Measurements from ENCODE around the gene RAB4A. TPM values are rescaled to one million over a fixed set of nuclear protein-coding genes. Genes with fewer than 3 reads are reported as not detected.

Gene RAB4A
- total RNA-seq, 2 donors from 2014 or later: 24.5 to 32.8 TPM

DNA sequence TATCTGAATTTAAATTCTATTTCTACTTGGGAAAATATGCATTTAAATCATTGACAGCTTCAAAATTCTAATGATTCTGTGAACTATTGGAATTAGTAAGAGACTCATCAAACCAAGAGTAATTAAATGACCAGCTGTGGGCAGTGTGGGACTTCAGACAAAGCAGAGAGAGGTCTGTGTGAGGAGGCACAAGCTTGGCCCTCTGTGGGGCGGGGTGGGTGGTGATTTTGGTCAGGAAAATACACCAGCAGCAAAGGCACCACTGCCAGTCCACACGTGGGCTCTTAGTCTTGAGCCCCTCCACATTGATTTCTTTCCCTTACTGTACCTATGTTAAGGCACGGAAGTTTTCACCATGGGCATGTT is 39.2 kb upstream of the RAB4A start:
- ATAC-seq (no peak), DNase-seq (ENCODE audit: low spot score) (no peak)
- Mint-ChIP-seq H3K4me3 (no peak overlapping the region), H3K36me3 (no peaks in the 10 kb centered on the region), H3K9me3 (no peaks in the 10 kb centered on the region), H3K27ac (no peak overlapping the region), H3K4me1 (ENCODE audit: low read depth in 2 of 2) (peaks cover 3 to 5% of the 10 kb centered on the region in 2 donors), H3K27me3 (peaks cover 26 to 29% of the 10 kb centered on the region in 2 donors)

DNA sequence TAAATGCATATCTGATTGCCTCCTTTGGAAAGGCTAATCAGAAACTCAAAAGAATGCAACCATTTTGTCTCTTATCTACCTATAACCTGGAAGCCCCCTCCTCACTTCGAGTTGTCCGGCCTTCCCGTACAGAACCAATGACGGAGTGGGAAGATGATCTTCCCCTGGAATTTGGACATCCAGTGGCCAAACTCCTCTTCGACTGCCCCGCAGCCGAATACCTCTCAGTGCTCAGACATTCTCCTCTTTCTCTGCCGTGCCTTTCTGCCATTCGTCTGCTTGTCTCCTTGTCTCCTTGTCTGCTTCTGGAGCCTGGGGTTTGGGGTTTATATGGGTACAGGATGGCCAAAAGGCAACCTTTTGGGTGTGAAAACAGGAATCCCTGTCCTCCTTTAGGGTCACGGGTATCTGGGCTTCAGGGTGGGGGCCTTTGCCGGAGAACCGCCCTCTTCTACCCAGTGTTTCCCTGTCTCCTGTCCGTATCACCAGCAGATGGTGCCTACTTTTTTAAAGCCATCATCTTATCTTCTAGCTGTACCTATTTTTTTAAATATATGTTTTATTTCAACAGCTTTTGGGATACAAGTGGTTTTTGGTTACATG is 35.9 kb upstream of the RAB4A start:
- no peaks in the 10 kb centered on the region for H3K9me3 Mint-ChIP-seq
- DNase-seq (ENCODE audit: low spot score) (no peak), ATAC-seq (no peak)
- no peak overlapping the region for H3K4me3 Mint-ChIP-seq
- H3K27me3 Mint-ChIP-seq: peaks cover 15 to 17% of the 10 kb centered on the region in 2 donors
- no peak overlapping the region for H3K27ac Mint-ChIP-seq
- H3K36me3 Mint-ChIP-seq: no peaks in the 10 kb centered on the region
- H3K4me1 Mint-ChIP-seq (ENCODE audit: low read depth in 2 of 2): no peaks in the 10 kb centered on the region

DNA sequence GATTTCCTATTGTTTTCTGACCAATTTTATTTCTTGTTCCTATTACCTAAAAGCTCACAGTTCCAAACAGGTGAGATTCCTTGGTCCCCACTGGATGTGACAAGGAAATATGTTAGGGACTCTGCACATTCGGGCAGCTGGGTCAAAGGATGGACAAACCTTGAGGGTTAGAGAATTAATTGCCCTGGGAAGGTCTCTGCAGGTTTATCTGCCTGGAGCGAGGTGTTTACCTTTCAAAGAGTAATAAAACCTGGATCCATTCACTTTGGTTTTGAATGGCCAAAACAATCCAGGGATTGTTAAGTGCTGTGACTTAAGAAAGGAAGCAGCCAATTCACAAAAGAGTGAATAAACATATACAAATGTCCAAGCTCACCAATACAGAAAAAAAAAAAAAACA is 33.6 kb upstream of the RAB4A start:
- no peak overlapping the region for H3K4me3 Mint-ChIP-seq
- ATAC-seq (no peak), DNase-seq (ENCODE audit: low spot score) (no peak)
- peaks cover 5 to 7% of the 10 kb centered on the region in 2 donors for H3K27me3 Mint-ChIP-seq
- no peaks in the 10 kb centered on the region for H3K36me3 Mint-ChIP-seq
- no peaks in the 10 kb centered on the region for H3K4me1 Mint-ChIP-seq (ENCODE audit: low read depth in 2 of 2)
- H3K9me3 Mint-ChIP-seq: no peaks in the 10 kb centered on the region
- H3K27ac Mint-ChIP-seq: no peak overlapping the region

DNA sequence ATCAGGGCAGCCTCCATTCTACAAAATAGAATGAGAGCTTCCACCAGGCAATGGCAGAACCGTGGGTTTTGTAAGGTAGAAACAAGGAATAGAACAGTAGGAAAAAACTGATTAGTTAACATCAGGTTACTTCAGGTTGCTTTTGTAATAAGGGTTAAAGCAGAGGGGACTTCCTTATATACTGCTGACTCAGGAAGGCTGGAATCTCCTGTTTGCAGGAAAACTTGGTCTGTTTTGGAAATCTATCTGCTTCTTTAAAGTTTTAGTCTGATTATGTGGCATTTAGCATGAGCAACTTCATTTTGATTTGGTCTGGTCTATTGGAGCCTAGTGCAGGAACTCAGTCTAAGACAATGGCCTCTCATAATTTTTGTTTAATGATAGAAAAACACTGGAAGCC is 32.7 kb upstream of the RAB4A start:
- DNase-seq (ENCODE audit: low spot score): no peak
- no peak for ATAC-seq
- no peaks in the 10 kb centered on the region for H3K4me1 Mint-ChIP-seq (ENCODE audit: low read depth in 2 of 2)
- H3K27ac Mint-ChIP-seq: no peak overlapping the region
- H3K27me3 Mint-ChIP-seq: peaks cover 5 to 7% of the 10 kb centered on the region in 2 donors
- no peak overlapping the region for H3K4me3 Mint-ChIP-seq
- H3K9me3 Mint-ChIP-seq: no peaks in the 10 kb centered on the region
- no peaks in the 10 kb centered on the region for H3K36me3 Mint-ChIP-seq

DNA sequence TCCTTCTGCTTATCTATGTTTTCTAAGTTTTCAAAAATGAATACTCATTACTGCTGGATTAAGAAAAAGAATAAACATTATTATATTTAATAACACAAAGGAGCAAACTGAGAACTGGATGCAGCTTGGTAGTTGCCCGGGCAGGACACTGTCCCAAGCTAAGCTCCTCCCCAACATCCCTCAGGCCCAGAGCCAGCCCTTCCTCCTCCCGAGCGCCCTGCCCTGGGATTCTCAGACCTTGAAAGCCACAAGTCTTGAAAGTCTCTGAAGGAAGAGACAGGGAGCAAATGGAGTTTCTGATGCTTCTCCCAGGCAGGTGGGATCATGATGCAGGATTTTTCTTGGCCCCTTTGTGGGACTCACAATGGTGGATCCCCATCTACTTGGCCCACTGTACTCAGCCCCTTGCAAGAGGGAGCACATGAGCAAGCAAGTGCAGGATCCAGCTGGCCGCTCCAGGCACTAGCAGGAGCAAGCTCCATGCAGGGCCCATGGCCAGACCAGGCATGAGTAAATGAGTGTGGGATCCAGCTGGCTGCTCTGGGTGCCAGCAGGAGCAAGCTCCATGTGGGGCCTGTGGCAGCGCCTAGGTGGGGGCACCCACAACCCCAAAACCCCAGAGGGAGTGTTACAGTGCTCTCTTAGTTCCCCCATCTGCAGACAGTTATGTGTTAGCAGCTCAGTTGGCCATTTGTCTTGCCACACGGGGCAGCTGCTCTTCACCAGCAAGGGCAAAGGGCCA is 32.1 kb upstream of the RAB4A start:
- no peaks in the 10 kb centered on the region for H3K4me1 Mint-ChIP-seq (ENCODE audit: low read depth in 2 of 2)
- DNase-seq (ENCODE audit: low spot score) (no peak), ATAC-seq (no peak)
- no peak overlapping the region for H3K4me3 Mint-ChIP-seq
- no peak overlapping the region for H3K27ac Mint-ChIP-seq
- H3K9me3 Mint-ChIP-seq: peaks cover 5% of the 10 kb centered on the region
- peaks cover 3 to 5% of the 10 kb centered on the region in 2 donors for H3K27me3 Mint-ChIP-seq
- peaks cover 5% of the 10 kb centered on the region for H3K36me3 Mint-ChIP-seq

DNA sequence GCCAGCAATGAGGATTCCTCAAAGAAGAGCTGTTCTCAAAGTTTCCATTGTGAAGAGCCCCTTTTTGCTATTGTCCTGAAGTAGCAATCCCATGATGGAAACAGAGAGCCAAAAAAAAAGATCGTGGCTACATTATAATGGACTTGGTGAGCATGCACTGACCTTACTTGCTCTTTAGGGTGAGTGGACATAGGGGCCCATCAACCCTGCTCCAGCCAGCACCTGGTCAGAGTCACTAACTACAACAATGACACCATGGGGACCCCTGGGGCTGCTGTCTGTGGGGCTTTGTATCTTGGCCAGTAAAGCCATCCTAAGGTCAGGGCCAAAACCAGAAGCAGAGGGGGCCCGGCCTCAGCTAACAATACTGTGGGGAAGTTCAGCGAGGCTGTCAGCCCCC is 30.4 kb upstream of the RAB4A start:
- Mint-ChIP-seq H3K9me3 (peaks cover 9% of the 10 kb centered on the region), H3K4me3 (no peak overlapping the region), H3K36me3 (peaks cover 13% of the 10 kb centered on the region), H3K27me3 (no peaks in the 10 kb centered on the region), H3K4me1 (ENCODE audit: low read depth in 2 of 2) (no peaks in the 10 kb centered on the region), H3K27ac (no peak overlapping the region)
- DNase-seq (ENCODE audit: low spot score) (no peak), ATAC-seq (no peak)

DNA sequence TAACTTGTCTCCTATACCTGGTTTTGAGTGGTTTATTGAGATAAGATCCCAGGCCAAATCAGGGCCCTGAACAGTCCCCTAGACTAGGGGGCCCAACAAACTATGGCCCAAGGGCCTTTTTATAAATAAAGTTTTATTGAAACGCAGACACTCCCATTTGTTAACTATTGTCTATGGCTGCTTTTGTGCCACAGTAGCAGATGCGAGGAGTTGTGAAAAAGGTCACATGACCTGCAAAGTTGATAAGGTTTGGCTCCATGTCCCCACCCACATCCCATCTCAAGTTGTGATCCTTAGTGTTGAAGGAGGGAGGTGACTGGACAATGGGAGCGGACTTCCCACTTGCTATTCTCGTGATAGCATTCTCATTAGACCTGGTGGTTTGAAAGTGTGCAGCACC is 29.5 kb upstream of the RAB4A start:
- Mint-ChIP-seq H3K27ac (no peak overlapping the region), H3K36me3 (peaks cover 13% of the 10 kb centered on the region), H3K27me3 (no peaks in the 10 kb centered on the region), H3K4me1 (ENCODE audit: low read depth in 2 of 2) (no peaks in the 10 kb centered on the region), H3K4me3 (no peak overlapping the region), H3K9me3 (peaks cover 9% of the 10 kb centered on the region)
- no peak for DNase-seq (ENCODE audit: low spot score)
- no peak for ATAC-seq

DNA sequence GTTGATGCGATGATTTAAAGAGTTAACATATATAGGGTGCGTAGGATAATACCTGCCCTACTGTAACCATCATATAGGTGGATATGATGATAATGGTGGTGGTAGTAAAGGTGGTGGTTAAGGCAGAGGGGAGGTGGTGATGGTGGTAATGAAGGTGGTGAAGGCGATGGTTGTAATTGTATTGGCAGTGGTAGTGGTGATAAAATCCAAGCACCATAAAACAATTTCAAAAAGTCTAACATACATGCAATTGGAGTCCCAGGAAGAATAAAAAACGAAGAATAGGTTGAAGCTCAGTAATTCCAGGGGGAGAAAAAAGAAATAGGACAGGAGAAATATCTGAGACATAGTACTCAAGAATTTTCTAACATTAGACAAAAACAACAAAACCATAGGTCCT is 27.3 kb upstream of the RAB4A start:
- Mint-ChIP-seq H3K4me3 (no peak overlapping the region), H3K36me3 (peaks cover 13% of the 10 kb centered on the region), H3K9me3 (peaks cover 9% of the 10 kb centered on the region), H3K27ac (no peak overlapping the region), H3K4me1 (ENCODE audit: low read depth in 2 of 2) (no peaks in the 10 kb centered on the region), H3K27me3 (peaks cover 0 to under 1% of the 10 kb centered on the region in 2 donors)
- DNase-seq (ENCODE audit: low spot score) (no peak), ATAC-seq (no peak)

DNA sequence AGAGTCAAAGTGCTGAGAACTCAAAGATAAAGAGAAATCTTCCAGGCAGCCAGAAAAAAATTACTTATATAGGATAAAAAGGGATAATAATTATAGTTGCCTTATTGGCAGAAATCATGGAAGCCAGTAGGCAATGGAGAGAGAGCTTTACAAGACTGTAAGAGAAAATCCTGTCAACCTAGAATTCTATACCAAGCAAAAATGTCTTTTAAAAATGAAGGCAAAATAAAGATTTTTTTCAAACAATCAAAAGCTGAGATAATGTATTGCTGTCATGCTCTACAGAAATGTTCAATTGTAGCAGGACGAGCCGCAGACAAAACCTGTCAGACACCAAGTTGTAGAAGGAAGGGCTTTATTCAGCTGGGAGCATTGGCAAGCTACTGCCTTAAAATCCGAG is 26.8 kb upstream of the RAB4A start:
- peaks cover 0 to 3% of the 10 kb centered on the region in 2 donors for H3K27me3 Mint-ChIP-seq
- ATAC-seq (no peak), DNase-seq (ENCODE audit: low spot score) (no peak)
- no peak overlapping the region for H3K27ac Mint-ChIP-seq
- no peaks in the 10 kb centered on the region for H3K4me1 Mint-ChIP-seq (ENCODE audit: low read depth in 2 of 2)
- H3K9me3 Mint-ChIP-seq: peaks cover 9% of the 10 kb centered on the region
- H3K36me3 Mint-ChIP-seq: peaks cover 13% of the 10 kb centered on the region
- H3K4me3 Mint-ChIP-seq: no peak overlapping the region

DNA sequence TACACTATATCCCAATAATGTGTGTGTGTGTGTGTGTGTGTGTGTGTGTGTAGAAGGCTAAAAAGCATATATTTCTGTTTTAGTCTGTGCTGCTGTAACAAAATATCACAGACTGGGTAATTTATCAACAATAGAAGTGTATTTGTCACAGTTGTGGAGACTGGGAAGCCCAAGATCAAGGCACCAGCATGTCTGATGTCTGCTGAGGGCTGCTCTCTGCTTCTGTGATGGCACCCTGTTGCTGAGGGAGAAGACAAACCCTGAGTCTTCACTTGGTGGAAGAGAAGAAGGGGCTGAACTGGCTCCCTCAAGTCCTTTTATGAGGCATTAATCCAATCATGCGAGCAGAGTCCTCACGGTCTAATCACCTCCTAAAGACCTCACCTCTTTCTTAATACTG is 23.0 kb upstream of the RAB4A start:
- ATAC-seq (no peak), DNase-seq (ENCODE audit: low spot score) (no peak)
- peaks cover 9% of the 10 kb centered on the region for H3K9me3 Mint-ChIP-seq
- H3K4me3 Mint-ChIP-seq: no peak overlapping the region
- H3K36me3 Mint-ChIP-seq: peaks cover 13% of the 10 kb centered on the region
- peaks cover 0 to 5% of the 10 kb centered on the region in 2 donors for H3K27me3 Mint-ChIP-seq
- H3K27ac Mint-ChIP-seq: no peak overlapping the region
- peaks cover 4 to 7% of the 10 kb centered on the region in 2 donors for H3K4me1 Mint-ChIP-seq (ENCODE audit: low read depth in 2 of 2)

DNA sequence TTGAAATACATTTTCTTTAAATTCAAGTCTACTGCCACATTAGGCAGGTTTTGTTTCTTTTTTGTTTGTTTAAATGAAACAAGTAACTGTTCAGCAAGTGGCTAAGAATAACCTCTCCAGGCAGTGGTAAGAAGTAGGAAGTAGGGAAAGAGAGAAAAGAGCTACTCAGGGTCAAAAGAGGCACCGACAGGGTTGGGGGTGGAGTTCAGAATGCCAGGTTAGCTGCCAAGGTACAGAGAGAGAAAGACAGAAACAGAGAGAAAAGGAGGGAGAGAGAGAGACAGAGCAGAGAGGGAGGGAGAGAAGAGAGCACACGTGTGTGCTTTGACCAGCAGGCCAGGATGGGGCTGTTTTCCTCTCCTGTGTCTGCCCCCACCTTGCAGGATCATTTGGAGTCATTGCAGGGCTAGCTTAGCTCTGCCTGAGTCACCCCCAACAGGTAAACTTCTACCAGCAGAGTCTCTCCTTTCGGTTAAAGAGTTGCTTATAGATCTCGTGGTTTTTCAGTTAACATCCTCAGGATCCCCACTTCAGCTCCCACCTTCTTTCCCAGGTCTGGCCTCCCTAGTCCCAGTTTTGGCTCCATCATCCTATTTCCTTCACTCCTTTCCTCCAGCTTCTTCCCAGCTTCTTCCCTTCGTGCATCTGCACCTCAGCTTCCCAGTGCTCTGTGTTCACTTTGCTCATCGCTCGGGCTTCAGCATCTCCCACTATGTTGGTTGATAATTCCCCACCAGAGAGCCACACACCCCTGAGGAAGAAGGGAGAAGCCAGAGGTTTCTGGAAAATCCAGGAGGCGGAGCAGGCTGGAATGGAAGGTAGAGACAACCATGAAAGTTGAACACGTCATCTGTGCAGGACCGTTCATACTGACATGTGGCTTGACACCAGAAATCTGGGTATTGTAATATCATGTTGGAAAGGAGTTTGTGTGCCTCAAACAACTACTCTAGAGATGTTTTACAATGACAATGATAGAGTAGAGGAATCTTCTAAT is 21.8 kb upstream of the RAB4A start:
- Mint-ChIP-seq H3K9me3 (peaks cover 3% of the 10 kb centered on the region), H3K4me3 (no peak overlapping the region), H3K27ac (no peak overlapping the region), H3K36me3 (peaks cover 6% of the 10 kb centered on the region), H3K27me3 (peaks cover 0 to 5% of the 10 kb centered on the region in 2 donors), H3K4me1 (ENCODE audit: low read depth in 2 of 2) (peaks cover 13 to 16% of the 10 kb centered on the region in 2 donors)
- ATAC-seq (no peak), DNase-seq (ENCODE audit: low spot score) (no peak)

DNA sequence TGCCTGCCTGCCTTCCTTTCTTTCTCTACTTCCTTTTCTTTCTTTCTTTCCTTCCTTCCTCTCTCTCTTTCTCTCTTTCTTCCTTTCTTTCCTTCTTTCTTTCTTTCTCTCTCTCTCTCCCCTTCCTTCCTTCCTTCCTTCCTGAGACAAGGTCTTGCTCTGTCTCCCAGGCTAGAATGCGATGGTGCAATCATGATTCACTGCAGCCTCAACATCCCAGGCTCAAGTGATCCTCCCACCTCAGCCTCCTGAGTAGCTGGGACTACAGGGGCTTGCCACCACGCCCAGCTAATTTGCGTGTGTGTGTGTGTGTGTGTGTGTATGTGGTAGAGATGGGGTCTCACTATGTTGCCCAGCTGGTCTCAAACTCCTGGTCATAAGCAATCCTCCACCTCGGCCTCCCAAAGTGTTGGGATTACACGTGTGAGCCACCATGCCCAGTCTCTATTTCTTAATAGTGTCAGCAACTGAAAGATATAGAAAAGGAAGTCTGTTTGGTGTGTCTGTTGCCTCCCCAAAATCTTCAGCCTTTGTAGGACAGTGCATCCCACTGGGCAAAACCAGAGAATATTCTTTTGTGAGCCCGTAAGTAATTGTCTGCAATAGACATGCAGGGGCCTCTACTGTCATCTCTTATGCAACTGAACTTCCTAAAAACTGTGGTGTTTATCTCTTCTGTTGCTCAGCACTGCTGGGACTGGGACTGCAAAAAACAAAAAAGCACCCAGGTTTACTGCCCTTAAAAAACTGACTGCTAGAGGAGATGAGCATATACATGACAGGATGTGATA is 20.9 kb upstream of the RAB4A start:
- Mint-ChIP-seq H3K4me3 (no peak overlapping the region), H3K27me3 (peaks cover 0 to 5% of the 10 kb centered on the region in 2 donors), H3K36me3 (no peaks in the 10 kb centered on the region), H3K9me3 (no peaks in the 10 kb centered on the region), H3K4me1 (ENCODE audit: low read depth in 2 of 2) (peaks cover 16 to 21% of the 10 kb centered on the region in 2 donors), H3K27ac (no peak overlapping the region)
- ATAC-seq (no peak), DNase-seq (ENCODE audit: low spot score) (no peak)

DNA sequence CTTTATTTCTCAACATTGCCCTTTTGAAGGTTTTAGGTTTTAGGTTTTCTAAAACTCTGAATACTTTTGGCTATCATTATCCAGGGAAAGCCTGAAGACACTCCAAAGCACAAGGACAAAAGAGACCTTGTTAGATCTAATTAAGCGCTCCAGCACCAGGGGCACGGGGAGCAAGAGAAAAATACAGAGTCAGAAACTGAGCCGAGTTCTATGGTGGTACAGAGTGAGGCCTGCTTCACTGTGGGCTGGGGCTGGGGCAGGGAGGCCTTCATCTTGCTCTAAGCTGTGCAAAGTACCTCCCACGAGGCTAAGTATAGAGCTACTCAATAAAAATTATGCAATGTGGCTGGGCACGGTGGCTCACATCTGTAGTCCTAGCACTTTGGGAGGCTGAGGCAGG is 19.7 kb upstream of the RAB4A start:
- Mint-ChIP-seq H3K36me3 (no peaks in the 10 kb centered on the region), H3K4me3 (no peak overlapping the region), H3K4me1 (ENCODE audit: low read depth in 2 of 2) (peaks cover 16 to 21% of the 10 kb centered on the region in 2 donors), H3K9me3 (no peaks in the 10 kb centered on the region), H3K27me3 (peaks cover 0 to 5% of the 10 kb centered on the region in 2 donors), H3K27ac (no peak overlapping the region)
- no peak for ATAC-seq
- no peak for DNase-seq (ENCODE audit: low spot score)
